ENCODE measurements around the gene RAB6D. TPM values are rescaled to one million over a fixed set of nuclear protein-coding genes. Genes with fewer than 3 reads are reported as not detected.
"Not testable (repeated sequence)": the region's sequence is repeated elsewhere in the genome, so short reads cannot be mapped to it uniquely, and the experiment has no call there.

The RAB6D gene
- total and polyA plus RNA-seq, 2 donors (not counting 3 experiments of a cell fraction or from before 2014, with no cell fraction given), result 0.01 TPM; not detected in 1

- H3K9me3 ChIP-seq (replicated peaks; ENCODE audit: control insufficient read depth, insufficient read depth, low read length); H3K4me2 ChIP-seq (ENCODE audit: insufficient read depth, low read length); H3K4me3 ChIP-seq (replicated peaks in 1 of 3; ENCODE audit: insufficient read depth in 1 of 3, low read depth in 1 of 3, low read length in 3 of 3); H3K4me1 ChIP-seq (ENCODE audit: control insufficient read depth, extremely low read depth, insufficient read depth, low read length); H3K9ac ChIP-seq (replicated peaks; ENCODE audit: extremely low read depth, insufficient read depth, low read length); H4K20me1 ChIP-seq (replicated peaks; ENCODE audit: control insufficient read depth, extremely low read depth, insufficient read depth, low read length); dilution Hi-C loops (cut with MboI; ENCODE audit: extremely low pct_ligation_motif_present, low sequenced_read_pairs); H3K27me3 ChIP-seq (ENCODE audit: control insufficient read depth in 2 of 2, insufficient read depth in 2 of 2, low read length in 2 of 2); H3K79me2 ChIP-seq (ENCODE audit: control insufficient read depth, insufficient read depth, low read length); BruUV-seq (replicated peaks); POLR2A ChIA-PET; FAIRE-seq; H3K9me1 ChIP-seq (replicated peaks; ENCODE audit: control insufficient read depth, extremely low read depth, insufficient read depth, low read length); H2AFZ ChIP-seq (ENCODE audit: low read depth, low read length); H3K27ac ChIP-seq (ENCODE audit: insufficient read depth, low read depth, low read length); H3K36me3 ChIP-seq (ENCODE audit: control insufficient read depth in 2 of 2, extremely low read depth in 1 of 2, insufficient read depth in 2 of 2, low read length in 2 of 2): not testable (repeated sequence)
- CTCF ChIA-PET, result interaction anchor here (1.0 kb wide), 1 partner anchor 157 kb away, joined by 5 read pairs; no protein-coding TSS in a partner anchor
- DNase-seq (ENCODE audit: low read depth, low spot score), result peak; percentile 4
- intact Hi-C loops (cut with micrococcal nuclease), result loop anchor here (1.0 kb wide), 1 partner anchor 157 kb away; no protein-coding TSS in a partner anchor
- TF ChIP-seq, protein P1, sequence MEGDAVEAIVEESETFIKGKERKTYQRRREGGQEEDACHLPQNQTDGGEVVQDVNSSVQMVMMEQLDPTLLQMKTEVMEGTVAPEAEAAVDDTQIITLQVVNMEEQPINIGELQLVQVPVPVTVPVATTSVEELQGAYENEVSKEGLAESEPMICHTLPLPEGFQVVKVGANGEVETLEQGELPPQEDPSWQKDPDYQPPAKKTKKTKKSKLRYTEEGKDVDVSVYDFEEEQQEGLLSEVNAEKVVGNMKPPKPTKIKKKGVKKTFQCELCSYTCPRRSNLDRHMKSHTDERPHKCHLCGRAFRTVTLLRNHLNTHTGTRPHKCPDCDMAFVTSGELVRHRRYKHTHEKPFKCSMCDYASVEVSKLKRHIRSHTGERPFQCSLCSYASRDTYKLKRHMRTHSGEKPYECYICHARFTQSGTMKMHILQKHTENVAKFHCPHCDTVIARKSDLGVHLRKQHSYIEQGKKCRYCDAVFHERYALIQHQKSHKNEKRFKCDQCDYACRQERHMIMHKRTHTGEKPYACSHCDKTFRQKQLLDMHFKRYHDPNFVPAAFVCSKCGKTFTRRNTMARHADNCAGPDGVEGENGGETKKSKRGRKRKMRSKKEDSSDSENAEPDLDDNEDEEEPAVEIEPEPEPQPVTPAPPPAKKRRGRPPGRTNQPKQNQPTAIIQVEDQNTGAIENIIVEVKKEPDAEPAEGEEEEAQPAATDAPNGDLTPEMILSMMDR (IDR thresholded peaks at IDR 0.05; ENCODE audit: extremely low read depth in 1 of 2, insufficient read depth in 1 of 2, low read depth in 1 of 2, low read length in 2 of 2), result peak in 1 of 2 donors; percentile 12
Observed at GRCh38 chr2:131311001-131311400, 53.0 kb downstream of the RAB6D start.

Other genes with a start within 250 kb of the RAB6D start
- 0.21 and 0.31 TPM in 2 replicates for gene POTEE, start 154.6 kb downstream of the RAB6D start, total RNA-seq
- gene POTEE, start 154.6 kb downstream of the RAB6D start, polyA plus RNA-seq, result 0.06 TPM in 1 of 2 replicates, not detected in the other
- not detected in 2 replicates for gene TUBA3D, start 112.0 kb upstream of the RAB6D start, total RNA-seq
- gene TUBA3D, start 112.0 kb upstream of the RAB6D start, polyA plus RNA-seq, result not detected in 2 replicates
- 170 and 184 TPM in 2 replicates for gene MZT2A, start 128.2 kb upstream of the RAB6D start, total RNA-seq
- gene MZT2A, start 128.2 kb upstream of the RAB6D start, polyA plus RNA-seq, result 117 and 204 TPM in 2 replicates
- 6.8 and 7.0 TPM in 2 replicates for gene CCDC74A, start 163.7 kb upstream of the RAB6D start, total RNA-seq
- gene CCDC74A, start 163.7 kb upstream of the RAB6D start, polyA plus RNA-seq, result 11.7 and 13.6 TPM in 2 replicates